K562 (cell line): ENCODE data around the gene PTOV1. TPM values are rescaled to one million over a fixed set of nuclear protein-coding genes. Genes with fewer than 3 reads are reported as not detected.

Experiments used
- REST ChIP-seq, 2 experiments: fragments of 450-650 bp; formaldehyde crosslinking in 1 of 2; IDR thresholded peaks; 2 replicates each; pipeline versions ENCODE4 v1.4.0 to v1.6.1; 2014 to 2020; ENCODE audit warnings: mild to moderate bottlenecking in 2 of 2, borderline replicate concordance in 1 of 2, low read depth in 1 of 2
- polyA plus RNA-seq, 8 experiments: library from polyadenylated mRNA; depleted of rRNA in 4 of 8; stranded (reverse) in 5 of 8; unstranded in 3 of 8; fragments of >200 nt; fragmentation: Nextera tagmentation in 2 of 8; fragmentation: Illumina TruSeq in 1 of 8; extraction: Ambion mirVana in 2 of 8; extraction: Trizol in 1 of 8; gene quantifications; 2 replicates each; pipeline versions ENCODE4 v1.2.1 to v1.2.3, GENCODE V29; 2011 to 2014; ENCODE audit warnings: inconsistent platforms in 1 of 8, missing spikeins in 1 of 8
- total RNA-seq, 7 experiments: library from RNA; depleted of rRNA in 6 of 7; stranded (reverse); fragments of >200 nt in 6 of 7; fragmentation: Illumina TruSeq in 2 of 7; extraction: Trizol in 2 of 7; gene quantifications; 2 replicates each; pipeline versions ENCODE4 v1.2.1 to v1.2.3, GENCODE V29; 2011 to 2021; ENCODE audit warnings: low replicate concordance in 1 of 7

The PTOV1 gene
- total and polyA plus RNA-seq, 9 of the 15 experiments (the other 6 are each of a cell fraction or from before 2014, with no cell fraction given): 4.9 to 169 (median 43.5) TPM

- TF ChIP-seq REST (IDR thresholded peaks at IDR 0.05; ENCODE audit: borderline replicate concordance) (no peak), REST (CRISPR knock-in tag; IDR thresholded peaks at IDR 0.05; ENCODE audit: low read depth) (no peak)
Observed at GRCh38 chr19:49887037-49887664, 36.2 kb downstream of the PTOV1 start (continued).
